ENCODE measurements around the gene SMURF2.

Gene SMURF2

DNA sequence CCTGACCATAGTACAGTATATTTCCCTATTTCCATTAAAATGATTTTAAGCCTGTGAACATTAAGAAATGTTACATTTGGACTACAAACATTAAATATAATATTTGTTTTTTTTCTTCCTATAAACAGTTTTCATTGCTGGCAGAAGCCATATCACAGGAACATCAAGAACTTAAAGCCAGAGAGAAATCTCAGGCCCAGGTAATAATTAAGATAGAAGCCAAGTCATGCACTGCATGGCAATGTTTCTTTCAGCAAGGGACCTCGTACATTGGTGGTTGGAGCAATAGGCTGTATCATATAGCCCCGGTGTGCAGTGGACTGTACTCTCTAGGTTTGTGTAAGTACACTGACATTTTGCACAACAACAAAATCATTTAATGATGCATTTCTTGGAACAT is 125.2 kb downstream of the SMURF2 start:
- no peak for DNase-seq

DNA sequence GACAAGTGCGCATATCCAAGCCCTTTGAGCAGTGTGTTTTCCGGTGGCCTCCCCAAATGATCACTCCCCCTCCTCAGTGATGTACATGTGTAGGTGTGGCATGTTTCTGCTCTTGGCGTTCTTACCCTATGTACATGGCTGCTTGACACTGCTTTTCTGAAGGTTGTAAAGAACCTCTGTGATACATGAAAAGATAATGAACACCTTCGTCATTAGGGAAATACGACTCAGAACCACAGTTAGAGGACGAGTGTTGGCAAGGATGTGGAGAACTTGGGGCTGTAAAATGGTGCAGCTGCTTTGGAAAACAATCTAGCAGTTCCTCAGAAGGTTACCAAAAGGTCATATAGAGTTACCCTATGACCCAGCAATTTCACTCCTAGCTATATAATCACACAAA is 126.8 kb downstream of the SMURF2 start:
- DNase-seq = no peak

DNA sequence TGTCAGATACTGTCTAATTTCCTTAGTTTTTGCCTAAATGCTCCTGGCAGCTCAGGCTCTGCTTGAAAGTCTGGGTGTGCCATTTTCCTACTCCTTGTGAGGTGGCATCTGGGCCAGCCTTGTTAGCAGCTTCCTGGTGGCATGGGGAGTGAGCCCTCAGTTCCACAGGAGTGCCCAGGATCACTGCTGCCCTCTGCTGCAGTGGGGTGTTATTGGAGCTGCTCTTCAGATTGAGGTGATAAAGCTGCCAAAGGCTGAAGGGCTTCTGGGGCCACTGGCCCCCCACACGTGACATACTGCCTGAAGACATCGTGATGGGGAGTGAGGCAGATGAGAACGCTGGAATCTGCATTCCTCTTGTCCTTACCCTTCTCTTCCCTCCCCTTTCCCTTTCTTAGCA is 127.9 kb downstream of the SMURF2 start:
- DNase-seq = no peak

DNA sequence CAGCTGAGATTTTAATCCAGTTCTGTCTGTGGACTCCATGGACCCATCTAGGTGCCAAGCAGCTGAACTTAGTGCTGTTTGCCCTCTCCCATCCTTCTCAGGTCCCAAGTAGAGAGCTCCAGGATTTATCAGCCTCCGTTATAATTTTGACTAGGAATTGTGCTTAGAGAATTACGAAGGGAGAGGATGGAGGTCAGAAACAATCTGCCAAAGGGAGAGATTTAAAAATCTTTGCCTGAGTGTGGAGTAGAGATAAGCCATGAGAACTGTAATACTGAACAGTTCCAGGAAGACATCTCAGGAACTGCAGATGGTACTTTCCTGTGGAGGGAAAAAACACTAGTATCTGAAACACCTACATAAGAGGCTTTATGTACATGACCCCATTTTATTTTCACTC is 128.3 kb downstream of the SMURF2 start:
- DNase-seq = no peak

DNA sequence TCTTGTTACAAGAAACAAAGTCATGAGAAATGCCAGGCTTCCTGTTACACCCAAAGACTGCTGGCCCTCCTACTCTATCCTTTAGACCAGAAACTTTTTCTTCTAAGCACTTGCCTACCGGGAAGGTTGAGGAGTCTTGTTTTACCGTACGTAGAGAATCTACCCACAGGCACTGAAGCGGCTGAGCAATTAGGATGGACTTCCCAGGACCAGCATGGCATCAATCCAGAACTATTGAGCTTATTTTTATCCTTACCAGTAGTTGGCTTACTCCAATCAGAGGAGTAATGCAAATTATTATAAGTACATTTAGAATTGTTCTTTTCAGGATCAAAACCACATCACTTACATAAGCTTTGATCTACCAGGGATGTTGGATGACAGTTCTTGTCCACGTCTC is 129.7 kb downstream of the SMURF2 start:
- DNase-seq = no peak

DNA sequence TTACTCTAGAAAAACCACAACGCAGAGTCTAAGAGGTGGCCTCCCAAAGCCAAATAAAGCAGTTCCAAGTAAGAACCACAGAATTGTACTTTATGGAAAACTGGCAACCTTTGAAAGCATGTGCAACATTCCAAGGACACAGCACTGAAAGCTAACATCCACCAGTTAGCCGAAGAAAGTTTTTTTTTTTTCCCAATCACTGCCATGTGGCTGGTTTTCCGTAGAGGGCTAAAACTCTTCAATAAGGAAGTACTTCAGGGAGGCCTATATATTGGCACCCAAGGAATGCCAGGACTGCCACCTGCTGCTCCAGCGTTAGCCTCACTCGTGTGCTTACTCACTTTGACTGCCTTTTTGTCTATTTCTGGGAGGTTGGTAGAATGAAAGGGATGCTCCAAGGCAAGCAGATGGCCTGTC is 130.1 kb downstream of the SMURF2 start:
- DNase-seq = no peak

DNA sequence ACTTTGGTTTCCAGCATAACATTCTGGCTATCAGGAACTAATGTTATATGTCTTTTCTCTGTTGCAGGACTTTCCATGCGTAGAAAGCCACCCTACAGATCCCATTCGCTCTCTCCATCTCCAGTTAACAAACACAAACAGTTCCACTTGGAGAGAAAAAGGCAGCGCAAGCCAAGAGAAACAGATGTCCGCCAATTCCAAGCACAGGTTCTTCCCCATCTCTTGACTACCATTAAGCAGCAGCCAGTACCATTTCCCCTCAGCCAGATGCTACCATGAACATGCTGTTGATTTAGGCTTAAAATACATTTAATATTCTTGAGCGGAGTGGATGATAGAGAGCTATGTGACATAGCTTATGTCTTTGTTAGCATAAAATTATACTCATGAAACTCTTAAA is 132.9 kb downstream of the SMURF2 start:
- no peak for DNase-seq

DNA sequence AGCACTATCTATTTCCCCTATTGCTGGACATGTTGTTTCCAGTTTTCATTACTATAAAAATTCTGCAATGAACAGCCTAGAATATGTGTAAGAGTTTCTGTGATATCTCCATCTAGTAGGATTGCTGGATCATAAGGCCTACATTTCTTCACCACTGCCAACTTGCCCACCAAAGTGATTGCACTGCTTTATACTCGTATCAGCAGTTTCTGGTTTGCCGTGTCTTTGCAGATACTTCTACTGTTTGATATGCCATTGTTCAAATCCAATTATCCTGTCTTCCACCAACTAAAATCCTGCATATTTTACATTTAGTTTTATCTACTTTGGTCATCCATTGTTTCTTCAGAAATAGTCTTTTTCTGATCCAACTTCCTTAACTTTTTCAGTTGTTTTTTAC is 134.2 kb downstream of the SMURF2 start:
- no peak for DNase-seq

DNA sequence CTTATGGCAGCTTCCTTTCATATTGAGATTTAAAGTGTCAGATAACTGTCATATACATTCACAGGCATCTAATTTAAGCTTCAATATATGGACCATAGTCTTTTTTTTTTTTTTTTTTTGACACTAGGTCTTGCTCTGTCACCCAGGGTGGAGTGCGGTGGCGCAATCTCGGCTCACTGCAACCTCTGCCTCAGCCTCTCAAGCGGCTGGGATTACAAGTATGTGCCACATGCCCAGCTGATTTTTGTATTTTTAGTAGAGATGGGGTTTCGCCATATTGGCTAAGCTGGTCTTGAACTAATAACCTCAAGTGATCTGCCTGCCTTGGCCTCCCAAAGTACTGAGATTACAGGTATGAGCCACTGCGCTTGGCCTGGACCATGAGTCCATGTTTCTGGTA is 141.7 kb downstream of the SMURF2 start:
- no peak for DNase-seq

DNA sequence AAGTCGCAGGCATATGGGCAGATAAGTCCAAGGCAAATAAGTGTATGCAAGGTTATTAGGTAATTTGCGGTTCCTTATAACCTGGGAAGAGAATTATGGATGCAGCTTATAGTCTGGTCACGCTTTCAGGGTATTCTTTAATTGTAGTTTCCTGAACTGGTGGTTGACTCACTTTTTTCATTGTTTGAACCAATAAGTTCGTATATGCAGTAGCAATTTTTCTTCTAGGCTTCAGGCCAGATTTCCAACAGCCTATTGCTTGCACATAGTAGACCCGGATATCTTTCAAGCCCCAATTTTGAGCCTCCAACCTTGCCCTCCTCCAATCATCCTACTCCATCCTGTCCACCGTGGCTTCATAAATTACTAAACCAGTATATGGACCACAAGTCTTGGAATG is 142.5 kb downstream of the SMURF2 start:
- DNase-seq = no peak

DNA sequence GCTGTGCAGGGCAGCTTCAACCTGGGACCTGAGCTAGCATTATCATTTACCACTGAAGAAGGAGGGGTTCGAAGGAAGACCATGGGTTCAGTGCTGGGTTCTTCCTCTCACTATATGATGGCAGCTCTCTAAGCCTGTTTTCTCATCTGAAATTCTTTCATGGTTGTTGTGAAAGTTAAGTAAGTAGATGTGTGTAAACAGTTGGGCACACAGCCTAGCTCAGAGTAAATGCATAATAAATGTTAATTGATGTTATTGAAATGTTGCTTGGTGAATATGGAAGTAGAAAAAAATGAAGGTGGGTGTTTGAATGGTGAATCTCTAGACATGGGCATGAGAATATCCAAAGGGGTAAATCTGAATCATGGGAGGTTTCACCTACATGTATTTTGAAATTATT is 146.3 kb downstream of the SMURF2 start:
- no peak for DNase-seq

DNA sequence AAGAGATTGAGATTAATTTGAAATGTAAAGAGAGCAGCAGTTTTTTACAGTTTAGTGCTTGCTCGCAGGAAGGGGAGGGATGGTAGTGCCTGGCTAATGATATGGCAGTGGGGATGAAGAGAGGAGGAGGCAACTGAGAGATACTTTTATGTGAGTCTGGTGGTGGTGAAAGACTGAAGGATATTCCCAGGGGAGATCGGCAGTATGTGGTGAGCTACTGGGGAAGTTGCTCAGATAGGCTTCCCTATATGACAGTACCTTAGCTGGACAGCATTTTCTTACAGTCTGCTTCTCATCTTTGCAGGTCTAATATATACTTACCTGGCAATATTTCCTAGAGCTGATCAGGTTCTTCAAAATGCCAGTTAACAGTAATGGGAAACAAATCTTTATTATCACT is 146.7 kb downstream of the SMURF2 start:
- no peak for DNase-seq

DNA sequence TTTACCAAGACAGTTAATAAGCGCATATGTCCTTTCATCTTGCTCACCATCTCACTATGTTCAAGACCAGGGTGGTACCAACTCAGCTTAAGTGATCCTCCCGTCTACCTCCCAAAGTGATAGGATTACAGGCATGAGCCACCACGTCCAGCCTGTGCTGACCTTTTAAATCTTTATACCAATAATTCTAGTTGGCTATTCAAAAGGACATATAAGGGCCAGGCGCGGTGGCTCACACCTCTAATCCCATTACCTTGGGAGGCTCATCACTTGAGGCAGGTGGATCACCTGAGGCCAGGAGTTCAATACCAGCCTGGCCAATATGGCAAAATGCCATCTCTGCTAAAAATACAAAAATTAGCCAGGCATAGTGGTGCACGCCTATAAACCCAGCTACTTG is 152.9 kb downstream of the SMURF2 start:
- no peak for DNase-seq

DNA sequence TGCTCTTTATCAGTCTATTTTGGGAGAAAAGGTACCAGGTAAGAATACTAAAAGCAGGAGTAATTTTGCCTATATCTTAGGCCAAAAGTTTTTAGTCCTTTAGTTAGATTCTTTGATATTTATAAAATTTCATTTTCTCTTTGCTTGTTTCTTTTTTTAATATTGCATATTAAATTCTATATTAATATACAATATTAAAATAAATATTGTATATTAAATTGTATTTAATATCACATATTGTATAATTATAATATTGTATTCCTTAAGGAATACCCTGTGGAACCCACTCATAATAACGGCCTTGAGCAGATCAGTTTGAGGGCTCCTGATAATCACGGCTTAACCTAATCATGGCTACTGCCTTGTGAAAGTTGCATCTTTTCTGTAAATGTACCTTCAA is 153.4 kb downstream of the SMURF2 start:
- no peak for DNase-seq

DNA sequence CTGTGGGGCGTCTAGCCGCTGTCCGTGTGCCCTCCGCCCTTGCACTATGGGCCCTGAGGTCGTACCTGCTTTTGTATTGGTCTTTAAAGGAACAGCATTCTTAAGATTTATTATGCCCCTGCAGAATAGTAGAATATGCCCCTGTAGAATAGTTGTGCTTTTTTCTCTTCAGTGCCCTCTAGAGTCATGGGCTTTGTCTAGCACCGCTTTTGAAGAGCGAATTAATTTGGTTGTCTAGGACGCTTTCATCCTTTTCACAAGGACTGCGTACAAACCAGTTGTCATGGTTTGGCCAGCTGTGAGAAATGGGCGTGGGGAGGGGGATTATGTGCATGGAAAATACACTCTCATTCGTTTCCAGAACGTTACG is 154.7 kb downstream of the SMURF2 start:
- peak; percentile 73 to 76 for DNase-seq

DNA sequence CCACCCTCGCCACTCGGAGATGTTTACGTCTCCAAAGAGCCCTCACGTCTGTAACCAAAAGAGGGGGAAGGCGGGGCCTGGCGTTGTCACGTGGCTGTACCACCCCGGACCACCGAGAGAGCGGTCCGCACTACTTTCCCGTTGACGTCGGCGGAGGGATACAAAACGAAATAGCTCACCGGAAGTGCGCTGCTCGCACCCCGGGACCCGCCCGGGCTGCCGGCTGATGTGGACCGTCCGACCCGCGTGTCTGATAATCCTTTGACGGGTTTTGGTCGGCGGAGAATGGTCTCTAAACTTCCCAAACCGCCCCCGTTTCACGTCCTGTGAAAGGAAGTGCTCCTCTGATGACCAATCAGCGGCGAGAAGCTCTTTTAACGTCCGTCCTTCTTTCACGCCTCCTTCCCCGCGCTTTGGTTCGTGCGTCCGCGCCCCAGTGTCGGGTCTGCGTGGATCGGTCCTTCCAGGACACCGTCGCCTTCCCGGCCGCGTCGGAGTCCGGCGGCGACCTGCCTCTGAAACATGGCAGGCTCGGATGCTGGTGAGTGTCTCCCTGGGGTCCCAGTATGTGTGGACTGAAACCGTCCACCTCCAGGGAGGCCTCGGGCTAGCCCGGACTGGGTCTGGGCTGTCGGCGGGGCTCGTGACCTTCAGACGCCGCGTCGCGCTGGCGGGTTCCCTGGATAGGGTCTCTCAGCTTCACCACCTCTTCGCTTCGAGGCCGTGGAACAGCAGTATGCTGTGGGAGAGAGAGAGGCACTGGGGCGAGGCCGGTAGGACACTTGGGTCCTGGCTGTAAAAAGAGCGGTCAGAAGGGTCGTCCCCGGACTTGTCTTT is 155.3 kb downstream of the SMURF2 start, which contains the start of gene CEP95:
Gene CEP95 (plus strand): TSS at position 402 of the 837 bp plus-strand sequence. CDS start 121 bp downstream, at position 523.
- peak; percentile 97 to 99 for DNase-seq

DNA sequence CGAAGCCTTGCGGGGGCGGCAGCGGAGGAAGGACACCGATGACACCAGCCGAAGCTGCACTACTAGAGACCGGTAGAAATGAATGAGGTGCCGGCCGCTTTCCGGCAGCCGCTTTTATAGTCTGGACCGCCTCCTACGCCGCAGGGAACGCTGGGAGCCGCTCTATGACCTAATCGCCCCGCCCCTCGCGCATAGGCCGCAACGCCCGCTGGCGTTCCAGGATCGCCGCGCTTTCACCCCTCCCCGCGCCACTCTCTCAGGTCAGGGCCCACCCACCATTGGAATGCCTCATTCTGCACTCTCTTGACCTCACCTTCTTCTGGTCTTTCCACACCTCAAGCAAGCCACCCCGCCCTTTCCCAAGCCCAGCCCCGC is 155.9 kb downstream of the SMURF2 start, which contains the start of gene DDX5:
Gene DDX5 (minus strand): TSS at position 89 of the 375 bp plus-strand sequence. CDS start 170 bp downstream, outside the sequence.
- DNase-seq = peak; percentile 97 to 99

DNA sequence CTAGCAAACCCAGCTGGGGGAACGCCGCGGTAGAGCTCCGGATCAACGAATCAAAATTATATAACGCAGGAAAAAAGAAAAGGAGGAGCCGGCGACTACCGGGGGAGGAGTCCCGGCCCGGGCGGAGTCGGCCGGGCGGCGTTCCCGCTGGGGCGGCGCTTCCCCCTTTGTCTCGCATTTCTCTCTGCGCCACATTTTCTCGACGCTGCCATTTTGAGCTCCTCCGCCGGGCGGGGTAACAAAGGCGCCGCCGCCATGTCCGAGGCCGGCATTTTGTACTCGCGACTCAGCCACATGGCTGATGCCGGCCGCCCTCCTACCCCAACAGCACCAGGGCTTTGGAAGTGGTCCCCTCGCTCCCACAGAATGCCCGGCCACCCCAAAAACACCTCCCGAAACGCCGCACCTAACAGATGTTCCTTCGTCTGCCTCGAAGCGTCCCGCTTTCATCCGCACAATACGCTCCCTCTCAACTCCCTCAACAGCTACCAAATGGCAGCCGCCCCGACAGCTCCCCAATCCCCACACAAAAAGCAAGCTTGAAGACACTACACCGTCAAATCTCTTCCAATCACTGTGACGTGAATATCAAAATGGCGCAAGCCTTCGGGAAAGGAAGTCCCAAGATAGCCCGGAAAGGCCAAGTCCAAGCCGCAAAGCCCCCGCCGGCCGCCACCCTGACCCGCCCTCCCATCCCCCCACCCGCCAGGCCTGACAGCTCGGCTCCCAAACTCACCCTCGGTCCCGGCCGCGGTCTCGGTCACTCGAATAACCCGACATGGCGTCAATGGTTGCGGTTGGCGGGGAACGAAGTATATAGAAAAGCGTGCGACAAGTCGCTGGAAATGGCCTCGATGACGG is 156.5 kb downstream of the SMURF2 start:
- DNase-seq = peak; percentile 54 to 87

DNA sequence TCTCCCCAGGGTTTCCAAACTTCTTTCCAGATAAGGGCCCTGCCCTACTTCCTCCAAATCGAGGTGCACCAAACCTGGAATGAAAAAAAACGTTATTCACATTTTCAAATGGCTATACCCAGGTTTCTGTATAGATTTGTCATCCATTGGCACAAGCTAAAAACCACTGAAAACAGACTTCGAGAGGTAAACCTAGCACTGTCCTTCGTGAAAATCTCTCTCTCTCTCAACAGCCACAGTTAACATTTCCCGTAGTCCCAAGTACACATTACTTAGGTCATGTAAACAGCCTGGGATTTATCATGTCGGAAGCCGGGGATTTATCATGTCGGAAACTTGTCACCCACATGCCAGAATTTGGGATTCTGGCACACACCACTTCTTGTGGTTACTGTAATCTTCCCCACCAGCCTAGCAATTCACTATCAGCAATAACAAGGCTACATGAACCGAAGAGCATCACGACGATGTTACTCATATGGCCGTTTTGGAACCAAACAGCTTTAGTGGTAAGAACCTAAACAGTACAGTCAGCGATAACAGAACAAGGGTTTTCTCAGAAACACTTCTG is 157.3 kb downstream of the SMURF2 start:
- no peak for DNase-seq

DNA sequence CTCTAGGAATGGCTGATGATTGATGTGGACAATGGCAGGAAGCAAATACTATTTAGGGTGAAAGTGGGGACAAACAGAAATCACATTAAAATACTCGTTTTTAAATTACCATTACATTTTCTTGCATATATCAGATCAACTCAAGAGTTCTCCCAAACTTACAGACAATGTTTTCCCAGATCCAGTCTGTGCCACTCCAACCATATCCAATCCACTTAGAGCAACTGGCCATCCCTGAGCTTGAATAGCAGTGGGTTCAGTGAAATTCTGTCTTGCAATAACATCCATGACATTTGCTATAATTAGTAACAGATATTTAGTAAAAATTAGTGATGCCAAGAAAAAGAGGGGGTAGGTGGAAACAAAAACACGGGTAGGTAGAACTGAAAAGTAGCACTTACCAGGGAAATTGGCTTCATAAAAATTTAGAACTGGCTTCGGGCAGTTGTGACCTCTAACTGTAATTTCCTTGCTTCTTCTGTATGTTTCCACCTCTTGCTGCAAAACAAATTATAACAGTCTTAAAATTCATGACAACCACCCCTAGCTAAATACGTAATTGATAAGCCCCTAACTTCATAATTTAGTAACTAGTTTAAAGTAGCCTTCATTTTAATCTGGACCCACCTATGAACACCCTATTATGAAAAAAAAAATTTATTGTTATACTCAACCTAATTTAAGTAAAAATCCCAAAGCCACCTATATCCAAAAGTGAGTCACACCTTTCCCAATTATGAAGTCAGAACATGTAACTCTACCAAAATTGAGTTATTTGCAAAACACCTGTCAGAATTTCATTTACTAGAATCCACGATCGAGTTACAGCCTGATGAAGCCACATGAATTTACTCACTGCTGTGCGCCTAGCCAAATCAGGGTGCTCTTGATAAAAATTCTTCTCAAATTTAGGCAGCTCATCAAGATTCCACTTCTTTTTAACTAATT is 158.0 kb downstream of the SMURF2 start:
- DNase-seq = no peak

DNA sequence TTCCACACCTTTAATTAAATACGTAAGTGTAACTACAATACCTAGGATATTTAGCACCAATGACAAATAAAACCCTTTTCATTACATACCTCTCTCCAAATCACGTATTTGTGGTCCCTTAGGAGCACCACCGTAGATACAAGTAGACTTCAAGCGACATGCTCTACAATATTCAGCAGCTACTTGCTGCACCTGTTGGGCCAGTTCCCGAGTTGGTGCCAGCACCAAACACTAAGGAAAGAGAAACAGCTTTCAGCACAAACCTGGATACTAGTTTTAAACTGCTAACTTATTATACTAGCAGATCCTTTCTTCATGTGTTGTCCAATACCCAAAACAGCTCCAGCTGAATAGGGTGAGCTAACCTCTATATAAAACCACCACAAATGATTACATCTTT is 158.8 kb downstream of the SMURF2 start:
- no peak for DNase-seq

DNA sequence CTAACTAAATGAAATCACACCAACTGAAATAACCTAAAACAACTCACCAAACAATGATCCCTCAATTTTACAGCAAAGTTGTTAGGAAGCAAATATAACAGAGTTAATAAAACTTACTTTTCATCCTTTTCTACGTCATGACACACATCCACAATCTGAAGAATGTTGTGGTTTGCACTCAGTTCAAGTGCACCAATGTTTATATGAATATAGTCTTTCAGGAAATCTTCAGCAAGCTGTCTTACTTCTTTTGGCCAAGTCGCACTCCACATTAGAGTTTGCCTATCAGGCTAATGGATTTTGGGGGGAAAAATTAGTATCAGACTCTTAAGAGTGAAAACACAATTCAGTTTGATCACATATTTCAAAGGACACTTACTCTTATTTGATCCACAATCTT is 159.3 kb downstream of the SMURF2 start:
- DNase-seq = no peak

All from NCI-H526 (cell line).